GM12892 (cell line): ENCODE results near the gene BRI3BP.

Source experiments
- POLR2A ChIP-seq: IDR thresholded peaks from 2 replicates; pipeline ENCODE4 v1.6.1; 2011; ENCODE audit warnings: low read depth, low read length, control low read depth
- POLR2AphosphoS5 ChIP-seq: IDR thresholded peaks from 2 replicates; pipeline ENCODE4 v1.6.1; 2011; ENCODE audit warnings: low read depth, low read length, control low read depth
- TAF1 ChIP-seq: IDR thresholded peaks from 2 replicates; pipeline ENCODE4 v1.6.1; 2011; ENCODE audit warnings: low read depth, mild to moderate bottlenecking, control low read depth, low read length, borderline replicate concordance

- TF ChIP-seq POLR2A = no peak
- TF ChIP-seq POLR2AphosphoS5 = no peak
- TF ChIP-seq TAF1 = no peak
Measured at GRCh38 chr12:125033288-125033687, 39.8 kb downstream of the BRI3BP start.
